ENCODE data around the gene GATA6.
"Not testable (repeated sequence)": the region's sequence is repeated elsewhere in the genome, so short reads cannot be mapped to it uniquely, and the experiment has no call there.

Gene GATA6

DNA sequence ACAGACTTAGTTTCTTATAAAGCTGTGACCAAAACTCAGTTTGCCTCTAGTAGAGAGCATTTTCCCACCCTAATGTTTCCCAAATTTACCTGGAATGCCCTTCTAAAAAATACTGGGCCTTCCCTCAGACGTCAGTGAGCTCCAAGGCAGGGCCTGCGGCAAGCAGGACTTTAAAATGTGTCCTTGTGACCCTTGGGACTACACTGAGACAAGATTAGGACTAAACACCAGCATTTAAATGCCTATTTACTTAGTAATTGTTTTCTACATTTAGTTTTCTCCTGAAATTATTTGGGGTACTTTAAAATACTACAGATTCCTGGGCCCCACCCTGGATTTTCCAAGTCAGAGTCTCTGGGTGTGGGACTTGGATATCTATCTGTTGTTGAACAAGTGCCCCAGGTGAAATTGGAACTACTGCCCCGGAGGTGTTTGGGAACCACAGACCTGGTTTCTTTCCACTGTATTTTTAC lies 14.3 kb downstream of the GATA6 start:
- no peak for DNase-seq

DNA sequence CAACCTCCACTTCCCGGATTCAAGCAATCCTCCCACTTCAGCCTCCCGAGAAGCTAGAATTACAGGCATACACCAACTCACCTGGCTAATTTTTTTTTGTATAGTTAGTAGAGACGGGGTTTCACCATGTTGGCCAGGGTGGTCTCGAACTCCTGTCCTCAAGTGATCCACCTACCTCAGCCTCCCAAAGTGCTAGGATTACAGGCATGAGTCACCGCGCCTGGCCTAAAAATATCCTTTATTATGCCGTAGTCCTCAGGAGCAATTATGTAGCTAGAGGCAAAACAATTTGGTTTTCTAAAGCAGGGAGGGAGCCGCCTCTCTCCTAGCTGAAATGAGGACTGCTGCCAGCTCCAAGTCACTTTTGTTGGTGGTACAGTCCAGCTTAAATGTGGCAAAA lies 15.2 kb downstream of the GATA6 start:
- not testable (repeated sequence) for DNase-seq

DNA sequence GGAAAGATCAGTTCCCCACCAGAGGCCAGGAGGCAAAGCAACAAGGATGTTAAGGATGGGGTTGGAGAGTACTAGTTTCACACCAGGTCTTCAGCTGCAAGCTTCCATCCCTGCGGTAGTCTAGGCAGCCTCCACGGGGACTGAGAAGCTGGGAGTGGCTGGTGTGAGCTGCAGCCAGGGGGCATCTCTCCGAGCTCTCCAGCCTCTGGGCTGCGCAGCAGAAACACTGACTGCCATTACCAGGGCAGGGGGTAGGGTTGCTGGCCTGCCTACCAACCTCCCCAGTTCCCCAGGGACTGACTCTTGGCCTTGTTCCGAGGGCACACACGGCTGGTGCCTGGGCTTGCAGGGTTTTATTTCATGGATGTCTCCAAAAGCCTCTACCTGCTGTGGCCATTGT lies 15.9 kb downstream of the GATA6 start:
- DNase-seq = no peak

DNA sequence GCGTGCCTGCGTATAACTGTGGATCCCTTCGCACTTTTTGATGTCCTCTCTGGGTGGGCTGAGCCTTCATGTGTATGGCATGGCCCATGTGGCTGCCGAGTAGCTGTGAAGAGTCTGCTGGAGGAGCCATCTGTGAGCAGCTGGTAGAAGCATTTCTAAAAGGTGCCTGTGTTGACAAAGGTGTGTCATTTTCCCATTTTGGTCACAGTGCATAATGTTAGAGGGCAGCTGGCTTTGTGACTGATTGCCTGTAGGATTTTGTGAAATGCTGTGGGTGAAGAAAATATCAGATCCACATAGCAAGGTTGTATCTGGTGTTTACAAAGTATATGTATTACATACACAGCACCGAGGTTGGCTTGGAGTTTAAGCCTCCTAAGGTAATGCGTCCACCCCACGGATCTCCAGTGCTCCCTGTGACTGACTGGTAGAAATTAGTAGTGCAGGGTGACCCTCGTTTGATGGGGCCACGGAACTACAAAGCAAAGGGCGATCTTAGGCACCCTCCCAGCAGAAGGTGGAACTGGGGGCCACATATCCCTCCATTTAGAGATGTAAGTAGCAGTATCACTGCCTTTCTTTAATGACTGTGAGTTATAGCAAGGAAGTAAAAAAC lies 16.5 kb downstream of the GATA6 start:
- DNase-seq = no peak

DNA sequence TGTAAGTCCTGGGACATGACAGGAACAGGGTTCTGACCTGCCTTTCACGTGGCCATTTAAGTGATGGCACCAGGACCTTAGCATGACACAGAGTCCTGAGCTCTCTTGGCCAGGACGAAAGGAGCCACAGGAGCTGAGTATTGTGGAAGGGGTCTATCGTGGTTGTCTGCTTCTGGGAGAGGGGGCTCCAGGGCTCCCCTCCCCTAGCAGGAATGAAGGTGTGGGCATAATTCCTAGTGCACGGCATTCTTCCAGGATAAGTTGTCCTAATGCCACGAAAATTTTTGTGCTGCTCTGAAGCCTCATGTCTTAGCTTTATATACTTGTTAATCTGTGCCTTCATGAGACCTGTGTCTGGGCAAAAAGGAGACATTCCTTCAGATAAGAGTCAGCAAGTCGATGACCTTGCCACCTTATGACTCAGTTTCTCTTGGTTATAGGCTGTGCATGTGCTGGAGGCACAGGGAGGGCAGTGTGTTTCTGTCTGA lies 17.1 kb downstream of the GATA6 start:
- DNase-seq = no peak

DNA sequence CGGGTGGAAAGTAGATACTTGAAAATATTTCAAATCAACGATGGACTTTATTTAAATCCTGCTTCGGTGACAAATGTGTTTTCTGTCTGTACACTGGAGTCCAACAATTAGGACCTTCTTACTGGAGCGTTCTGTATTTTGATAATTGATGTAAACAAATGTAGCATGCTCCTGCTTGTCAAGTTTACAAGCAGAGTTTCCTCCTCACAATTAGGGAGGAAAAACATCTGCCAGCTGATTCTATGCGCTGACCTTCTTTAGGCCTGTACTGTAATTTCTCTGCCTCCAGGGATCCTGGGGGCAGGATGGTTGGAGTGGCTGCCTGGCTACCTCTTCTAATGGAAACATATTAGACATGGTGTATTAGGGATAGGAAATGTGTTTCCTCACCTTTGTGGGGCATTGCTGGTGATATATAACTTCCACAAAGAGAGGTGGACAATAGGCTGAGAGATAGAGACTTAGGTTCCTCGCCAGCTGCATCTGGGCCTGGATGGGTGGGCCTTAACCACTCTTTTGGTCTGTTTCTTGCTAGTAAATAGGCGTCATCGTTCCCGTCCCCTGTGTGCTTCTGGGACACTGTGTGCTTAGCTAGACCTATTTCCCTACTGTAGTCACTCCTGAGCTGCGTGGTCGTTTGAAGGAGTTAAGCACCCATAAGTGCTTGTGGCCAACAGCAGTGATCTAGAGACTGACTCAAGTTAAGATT lies 19.3 kb downstream of the GATA6 start:
- DNase-seq = no peak

DNA sequence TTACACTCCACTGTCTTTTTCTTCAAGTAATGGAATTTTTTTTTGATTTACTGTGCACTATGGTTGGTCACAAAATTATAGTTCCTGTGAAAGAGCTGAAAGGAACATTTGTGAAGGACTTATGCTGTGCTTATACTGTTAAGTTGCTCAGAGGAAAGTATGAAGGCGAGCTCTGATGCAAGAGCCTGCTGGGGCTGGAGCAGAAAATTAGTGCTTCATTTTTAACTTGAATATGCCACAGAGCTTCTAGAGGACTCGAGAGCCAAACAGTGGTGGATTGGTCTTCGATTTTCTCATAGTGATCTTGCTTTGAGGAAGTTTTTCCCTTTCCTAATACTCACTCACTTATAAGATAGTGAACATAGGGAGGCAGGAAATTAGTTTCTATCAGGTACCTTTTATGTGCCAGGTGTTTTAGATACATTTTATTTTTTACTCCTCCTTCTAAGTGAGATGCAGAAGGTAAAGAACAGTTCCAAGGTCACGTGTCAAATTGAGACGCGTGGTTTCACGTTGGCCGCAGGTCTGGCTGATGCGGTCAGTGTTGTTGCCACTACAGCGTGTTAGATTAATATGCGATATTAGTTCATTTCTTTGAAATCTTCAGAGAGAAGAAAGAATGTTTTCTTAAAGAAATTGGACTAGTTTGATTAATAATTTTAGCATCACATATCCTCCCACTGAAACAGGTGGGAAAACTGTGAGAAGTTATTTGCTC lies 20.2 kb downstream of the GATA6 start:
- no peak for DNase-seq

DNA sequence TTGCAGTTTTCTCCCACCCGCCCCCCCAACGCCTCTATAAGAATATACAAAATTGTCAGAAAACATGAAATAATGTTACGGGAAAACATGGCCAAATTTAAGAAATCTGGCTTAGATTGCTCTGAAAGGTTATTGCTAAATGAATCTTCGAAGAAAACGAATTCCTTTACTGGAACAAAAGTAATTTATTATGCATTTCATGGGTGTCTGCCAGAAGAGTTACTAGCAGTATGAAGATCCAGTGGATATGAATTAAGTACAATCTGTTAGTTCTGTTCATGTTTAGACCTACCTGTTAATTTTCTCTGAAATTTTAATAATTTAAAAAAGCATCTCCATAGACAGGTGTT lies 21.9 kb downstream of the GATA6 start:
- no peak for DNase-seq

DNA sequence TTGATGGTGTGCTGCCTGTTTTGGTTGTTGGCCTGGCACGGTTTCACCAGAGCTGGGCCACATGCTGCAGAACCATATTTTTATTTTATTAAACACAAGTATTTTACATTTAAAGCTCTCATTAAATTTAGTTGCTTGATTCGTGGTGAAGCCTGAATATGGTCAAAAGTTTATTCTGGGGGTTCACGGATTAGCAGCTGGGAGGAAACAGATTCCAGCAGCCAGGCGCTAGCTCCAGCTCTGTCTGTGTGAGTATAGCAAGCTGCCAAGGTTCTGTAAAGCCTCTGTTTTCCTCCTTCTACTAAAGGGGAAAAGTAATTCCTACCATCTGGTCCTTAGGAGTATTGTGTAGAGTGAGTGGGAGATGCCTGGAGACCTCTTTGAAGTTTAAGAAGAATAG lies 22.5 kb downstream of the GATA6 start:
- no peak for DNase-seq

DNA sequence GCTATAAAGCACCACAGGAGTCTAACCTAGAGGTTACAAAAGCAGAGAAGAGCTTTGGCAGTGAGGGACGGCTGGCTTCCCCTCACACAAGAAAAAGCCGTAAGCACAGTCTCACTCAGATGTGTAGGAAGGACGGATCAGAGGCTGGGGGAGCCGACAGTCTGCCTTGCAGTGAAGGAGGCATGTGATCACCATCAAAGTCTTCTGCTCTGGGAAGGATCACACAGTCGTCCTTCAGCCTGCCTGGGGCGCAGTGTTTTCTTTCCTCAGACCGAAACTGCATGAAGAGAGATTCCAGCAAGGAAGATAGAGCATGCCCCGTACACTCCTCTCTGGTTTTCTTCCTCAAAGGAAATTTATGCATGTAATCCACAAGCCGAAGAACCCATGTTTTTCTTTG lies 24.1 kb downstream of the GATA6 start:
- DNase-seq = no peak

DNA sequence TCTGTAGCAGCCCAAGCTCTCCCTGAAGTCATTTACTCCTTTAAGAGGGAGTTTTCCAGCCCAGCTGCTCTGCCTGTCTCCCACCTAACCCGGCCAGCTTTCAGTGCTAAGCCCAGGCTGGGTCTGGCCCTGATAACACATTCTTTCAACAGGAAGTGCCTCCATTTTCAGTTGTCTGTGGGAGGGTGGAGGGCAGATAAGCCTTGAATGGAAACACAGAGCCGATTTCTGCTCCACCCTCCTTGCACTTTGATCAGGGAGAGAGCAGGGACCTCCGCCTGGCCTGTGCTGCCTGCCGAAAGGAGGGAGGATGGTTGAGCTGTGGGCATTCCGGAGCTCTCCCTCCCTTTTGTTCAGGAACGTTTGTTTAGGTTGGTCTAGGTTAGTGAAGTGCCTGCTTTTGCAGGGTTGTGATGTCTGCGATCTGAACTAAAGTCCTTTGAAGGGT lies 24.8 kb downstream of the GATA6 start:
- no peak for DNase-seq

DNA sequence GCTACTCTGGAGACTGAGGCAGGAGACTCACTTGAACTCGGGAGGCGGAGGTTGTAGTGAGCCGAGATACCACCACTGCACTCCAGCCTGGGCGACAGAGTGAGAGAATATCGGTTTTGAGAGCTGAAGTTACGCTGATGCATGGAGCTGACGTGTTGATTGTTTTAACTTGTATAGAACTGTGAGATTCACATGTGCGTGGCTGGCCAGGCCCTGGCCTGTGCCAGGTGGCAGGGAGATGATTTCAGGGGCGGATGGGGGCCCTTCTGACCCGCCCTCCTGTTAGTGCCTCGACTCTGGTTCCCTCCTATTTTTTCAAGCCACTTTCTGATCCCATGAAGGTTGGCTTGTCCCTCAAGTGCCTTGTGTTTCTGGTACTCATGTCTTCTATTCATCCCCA lies 25.7 kb downstream of the GATA6 start:
- no peak for DNase-seq

DNA sequence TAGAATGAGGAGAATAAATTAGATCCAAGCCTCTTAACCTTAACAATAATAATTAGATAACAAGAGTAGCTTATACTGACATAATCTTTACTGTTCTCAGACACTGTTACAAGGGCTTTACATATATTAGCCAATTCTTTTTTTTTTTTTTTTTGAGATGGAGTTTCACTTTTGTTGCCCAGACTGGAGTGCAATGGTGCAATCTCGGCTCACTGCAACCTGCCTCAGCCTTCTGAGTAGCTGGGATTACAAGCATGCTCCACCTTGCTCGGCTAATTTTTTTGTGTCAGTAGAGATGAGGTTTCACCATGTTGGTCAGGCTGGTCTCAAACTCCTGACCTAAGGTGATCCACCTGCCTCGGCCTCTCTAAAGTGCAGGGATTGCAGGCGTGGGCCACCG lies 27.6 kb downstream of the GATA6 start:
- DNase-seq = not testable (repeated sequence)

DNA sequence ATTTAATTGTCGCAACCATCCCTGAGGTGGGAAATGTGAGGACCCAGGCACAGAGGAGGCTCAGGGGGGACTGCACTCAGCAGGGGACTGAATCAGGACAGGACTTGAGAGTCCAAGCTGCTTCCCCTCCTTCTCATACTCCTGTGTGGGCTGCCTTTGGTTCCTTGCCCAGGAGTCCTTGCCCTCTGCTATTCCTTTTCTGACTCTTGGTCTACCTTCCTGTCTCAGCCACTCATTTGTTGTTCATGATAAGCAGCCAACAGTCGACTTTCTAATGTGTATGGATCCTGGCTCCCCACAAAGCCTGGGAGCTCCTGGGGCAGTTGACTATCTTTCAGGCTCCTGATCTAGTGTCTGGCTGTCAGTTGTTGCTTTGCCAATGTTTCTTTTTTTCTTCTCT lies 28.3 kb downstream of the GATA6 start:
- no peak for DNase-seq

DNA sequence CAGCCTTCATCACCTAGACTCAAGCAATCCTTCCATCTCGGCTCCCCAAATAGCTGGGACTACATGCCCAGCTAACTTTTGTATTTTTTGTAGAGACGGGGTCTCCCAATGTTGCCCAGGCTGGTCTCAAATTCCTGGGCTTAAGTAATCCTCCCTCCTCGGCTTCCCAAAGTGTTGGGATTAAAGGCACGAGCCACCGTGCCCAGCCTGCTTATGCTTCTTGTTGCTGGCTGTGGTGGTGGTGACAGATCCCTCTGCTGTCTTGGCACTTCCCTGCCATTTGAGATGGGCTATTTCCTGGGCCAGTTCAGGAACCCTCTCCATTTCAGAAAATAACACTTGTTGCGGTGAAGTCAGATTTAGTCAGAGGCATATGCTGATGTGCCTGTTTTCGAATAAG lies 28.8 kb downstream of the GATA6 start:
- no peak for DNase-seq

DNA sequence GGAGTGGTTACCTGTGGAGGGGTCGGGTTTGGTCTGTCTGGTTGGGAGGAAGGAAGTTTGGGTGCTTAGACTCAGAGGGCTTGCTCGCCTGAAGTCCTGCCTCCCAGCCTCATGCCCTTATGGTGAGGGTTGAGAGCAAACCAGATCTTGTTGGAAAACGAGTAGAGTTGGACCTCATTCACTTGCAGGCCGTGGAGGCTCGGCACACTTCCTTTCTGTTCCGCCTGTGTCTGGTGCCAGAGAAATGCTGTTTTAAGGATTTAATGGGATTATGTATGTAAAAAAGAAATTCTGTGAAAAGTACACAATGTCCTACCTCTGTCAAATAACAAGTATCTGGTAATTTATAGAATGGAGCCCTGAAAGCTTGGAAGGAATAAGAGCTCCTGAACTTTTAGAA lies 29.6 kb downstream of the GATA6 start:
- DNase-seq = no peak

DNA sequence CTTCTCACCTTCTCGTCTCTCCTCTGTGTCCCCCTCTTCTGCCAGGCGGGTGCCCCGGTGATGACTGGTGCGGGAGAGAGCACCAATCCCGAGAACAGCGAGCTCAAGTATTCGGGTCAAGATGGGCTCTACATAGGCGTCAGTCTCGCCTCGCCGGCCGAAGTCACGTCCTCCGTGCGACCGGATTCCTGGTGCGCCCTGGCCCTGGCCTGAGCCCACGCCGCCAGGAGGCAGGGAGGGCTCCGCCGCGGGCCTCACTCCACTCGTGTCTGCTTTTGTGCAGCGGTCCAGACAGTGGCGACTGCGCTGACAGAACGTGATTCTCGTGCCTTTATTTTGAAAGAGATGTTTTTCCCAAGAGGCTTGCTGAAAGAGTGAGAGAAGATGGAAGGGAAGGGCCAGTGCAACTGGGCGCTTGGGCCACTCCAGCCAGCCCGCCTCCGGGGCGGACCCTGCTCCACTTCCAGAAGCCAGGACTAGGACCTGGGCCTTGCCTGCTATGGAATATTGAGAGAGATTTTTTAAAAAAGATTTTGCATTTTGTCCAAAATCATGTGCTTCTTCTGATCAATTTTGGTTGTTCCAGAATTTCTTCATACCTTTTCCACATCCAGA lies 31.3 kb downstream of the GATA6 start:
- DNase-seq = no peak

DNA sequence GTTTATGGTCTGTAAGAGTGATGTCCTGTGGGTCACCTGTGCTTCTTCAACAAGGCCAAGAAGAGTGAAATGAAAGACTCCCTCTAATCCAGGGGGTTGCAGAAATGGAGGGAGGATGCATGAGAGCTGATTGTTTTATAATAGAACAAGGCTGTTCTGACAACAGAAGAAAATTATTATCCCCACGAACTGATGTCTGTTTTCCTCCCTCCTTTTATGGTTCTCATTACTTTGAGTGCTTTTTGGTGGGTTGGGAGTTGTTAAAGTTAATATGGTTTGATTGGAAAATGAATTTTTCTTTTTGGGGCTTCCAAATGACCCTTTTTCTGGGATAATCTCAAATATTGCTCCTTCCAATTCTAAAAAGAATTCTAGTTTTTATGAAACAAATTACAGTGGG lies 33.6 kb downstream of the GATA6 start:
- no peak for DNase-seq

DNA sequence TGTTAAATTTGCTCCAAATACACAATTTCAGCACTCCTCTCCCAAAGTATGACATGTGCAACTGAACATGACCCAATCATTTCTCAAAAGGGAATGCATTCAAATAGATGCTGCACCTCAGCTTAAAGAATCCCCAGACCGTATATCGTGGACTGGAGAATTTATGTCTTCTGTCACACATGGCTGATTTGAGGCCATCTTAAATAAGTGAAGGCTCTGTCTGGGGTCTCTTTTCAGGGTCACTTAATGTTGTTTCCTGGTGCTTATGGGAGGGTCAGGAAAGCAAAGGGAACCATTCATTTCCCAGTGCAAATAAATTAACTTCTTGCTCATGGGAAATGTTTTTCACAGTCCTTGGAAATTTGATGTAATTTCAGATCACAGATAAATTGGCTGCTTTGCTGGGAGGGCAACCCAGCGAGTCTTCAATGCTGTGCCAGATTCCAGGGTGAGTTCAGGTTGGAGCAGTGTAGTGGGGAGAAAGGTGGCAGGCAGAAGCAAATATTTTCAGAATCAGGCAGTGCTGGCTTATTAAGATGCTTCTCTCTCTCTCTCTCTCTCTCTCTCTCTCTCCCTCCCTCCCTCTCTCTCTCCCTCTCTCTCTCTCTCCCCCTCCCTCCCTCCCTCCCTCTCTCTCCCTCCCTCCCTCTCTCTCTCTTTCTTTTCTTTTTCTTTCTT lies 34.3 kb downstream of the GATA6 start:
- DNase-seq = no peak

DNA sequence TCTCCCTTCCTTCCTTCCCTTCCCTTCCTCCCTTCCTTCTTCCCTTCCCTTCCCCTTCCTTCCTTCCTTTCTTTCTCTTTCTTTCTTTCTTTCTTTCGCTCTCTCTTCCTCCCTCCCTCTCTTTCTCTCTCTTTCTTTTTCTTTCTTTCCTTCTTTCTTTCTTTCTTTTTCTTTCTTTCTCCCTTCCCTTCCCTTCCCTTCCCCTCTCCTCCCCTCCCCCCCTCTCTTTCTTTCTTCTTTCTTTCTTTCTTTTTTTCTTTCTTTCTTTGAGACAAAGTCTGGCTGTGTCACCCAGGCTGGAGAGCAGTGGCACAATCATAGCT lies 34.8 kb downstream of the GATA6 start:
- no peak for DNase-seq

DNA sequence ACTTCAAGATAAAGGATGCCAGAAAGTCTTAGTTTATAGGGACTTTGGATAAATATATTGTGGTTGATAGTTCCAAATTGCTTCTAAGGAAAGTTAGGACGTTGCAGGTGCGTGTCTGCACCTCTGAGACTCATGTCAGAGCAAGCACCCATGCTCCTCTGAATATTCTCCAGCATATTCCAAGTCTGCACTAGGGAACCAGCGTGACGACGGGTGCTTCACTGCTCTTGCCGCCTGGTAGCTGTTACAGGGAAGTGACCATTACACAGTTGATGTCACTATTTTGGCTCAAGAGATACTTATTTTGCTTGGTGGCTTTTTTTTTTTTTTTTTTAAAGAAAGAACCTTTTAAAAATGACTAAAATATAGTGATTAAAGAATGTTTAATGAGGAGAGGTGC lies 35.6 kb downstream of the GATA6 start:
- no peak for DNase-seq

DNA sequence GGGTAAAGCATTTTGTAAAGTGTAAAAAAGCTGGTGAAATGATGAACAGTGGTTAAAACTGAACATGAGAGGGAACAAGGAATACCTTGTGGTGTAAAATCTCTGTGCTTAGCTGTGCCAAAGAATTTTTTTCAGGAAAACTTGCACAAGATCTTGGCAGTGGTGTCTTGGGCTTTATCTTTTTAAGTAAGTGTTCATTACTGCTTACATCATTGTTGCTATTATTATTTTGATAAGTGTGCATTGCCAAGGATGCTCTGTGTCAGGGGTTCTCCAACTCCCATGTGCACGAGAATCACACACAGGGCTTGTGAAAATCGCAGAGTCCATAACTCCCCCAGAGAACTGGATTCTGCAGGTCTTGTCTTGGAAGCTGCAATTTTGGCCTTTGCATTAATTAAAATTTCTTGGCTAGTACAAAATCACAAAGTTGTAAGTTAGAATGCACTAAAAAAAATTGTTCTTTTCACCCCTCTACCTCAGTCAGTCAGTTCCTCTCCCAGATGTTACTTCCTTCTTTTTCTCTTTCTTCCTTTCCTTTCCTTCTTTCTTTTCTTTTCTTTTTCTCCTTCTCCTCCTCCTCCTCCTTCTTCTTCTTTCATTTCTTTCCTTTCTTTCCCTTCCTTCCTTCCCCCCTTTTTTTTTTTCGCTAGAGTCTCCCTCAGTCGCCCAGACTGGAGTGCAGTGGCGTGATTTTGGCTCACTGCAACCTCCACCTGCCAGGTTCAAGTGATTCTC lies 37.8 kb downstream of the GATA6 start:
- DNase-seq = no peak

Data from NCI-H2081 treated with DMSO at 0.1 percent for 48 hours (cell line).